Measurements from ENCODE around the gene USP33. TPM values are rescaled to one million over a fixed set of nuclear protein-coding genes. Genes with fewer than 3 reads are reported as not detected.

Gene USP33
- total RNA-seq, 1 experiment from 2014 or later, result 103 TPM

DNA sequence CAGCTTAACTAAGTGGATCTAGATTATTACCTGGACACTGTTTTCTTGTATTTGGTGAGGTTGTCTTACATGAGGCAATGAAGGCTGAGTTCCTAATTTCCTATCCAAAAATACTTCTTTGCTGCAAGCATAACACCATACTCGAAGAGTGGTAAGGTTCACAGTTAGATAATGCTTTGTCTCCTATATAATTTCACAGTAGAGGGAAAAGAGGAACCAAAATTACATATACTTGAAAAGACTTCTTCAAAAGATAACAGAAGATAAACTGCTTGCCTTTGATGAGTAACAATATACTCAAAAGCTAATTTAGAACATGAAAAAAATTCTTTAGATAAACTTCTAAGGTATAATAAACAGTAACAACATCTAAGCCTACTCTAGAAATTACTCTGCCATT is 20.4 kb downstream of the USP33 start:
- no peak for DNase-seq (ENCODE audit: low spot score)
- no TSS peak for BruUV-seq (replicated peaks)
- no peak overlapping the region for H3K4me3 ChIP-seq (ENCODE audit: low read depth, low read length, poor library complexity, severe bottlenecking)
- H3K27ac ChIP-seq (ENCODE audit: low read depth, low read length, poor library complexity, severe bottlenecking), result no peak overlapping the region
- TF ChIP-seq EZH2 (IDR thresholded peaks at IDR 0.05; ENCODE audit: borderline replicate concordance, low read depth, low read length, poor library complexity, severe bottlenecking) (no peak), CTCF (conservative IDR thresholded peaks at IDR 0.05; ENCODE audit: low read depth, low read length) (no peak)
- H3K36me3 ChIP-seq (ENCODE audit: insufficient read depth, low read length, poor library complexity, severe bottlenecking), result peaks cover 47% of the 10 kb centered on the region
- intact Hi-C loops (cut with micrococcal nuclease; ENCODE audit: unreplicated experiment), result no loop called here
- no peaks in the 10 kb centered on the region for H3K27me3 ChIP-seq (replicated peaks; ENCODE audit: insufficient read depth, low read depth, low read length, poor library complexity)
- no peaks in the 10 kb centered on the region for H3K9me3 ChIP-seq (ENCODE audit: low read depth, low read length, poor library complexity, severe bottlenecking)
- POLR2A ChIA-PET (ENCODE audit: low non-redundant PET), result no interaction called here
- peaks cover 11% of the 10 kb centered on the region for H3K4me1 ChIP-seq (ENCODE audit: insufficient read depth, low read length, poor library complexity, severe bottlenecking)
- CTCF ChIA-PET, result interaction anchor here (0.7 kb wide), 1 partner anchor 295 kb away, joined by 4 read pairs; no protein-coding TSS in a partner anchor

DNA sequence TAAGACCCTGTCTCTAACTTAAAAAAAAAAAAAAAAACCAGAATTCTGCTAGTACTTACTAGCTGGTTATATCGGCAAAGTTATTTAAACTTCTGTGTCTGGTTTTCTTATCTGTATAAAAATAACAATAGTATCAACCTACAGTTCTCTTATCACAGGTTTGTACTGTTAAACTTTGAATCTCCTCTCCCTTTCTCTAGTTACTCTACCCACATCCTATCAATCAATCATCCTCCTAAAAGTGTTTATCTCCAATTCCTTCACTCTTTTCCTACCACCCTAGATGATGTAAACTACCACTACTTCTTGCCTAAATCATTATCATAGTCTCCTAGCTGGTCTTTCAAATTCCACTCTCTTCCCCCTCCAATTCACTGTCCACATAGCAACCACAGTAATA is 27.6 kb downstream of the USP33 start:
- CTCF ChIA-PET, result no interaction called here
- no peak for DNase-seq (ENCODE audit: low spot score)
- Histone ChIP-seq H3K4me1 (ENCODE audit: insufficient read depth, low read length, poor library complexity, severe bottlenecking) (no peaks in the 10 kb centered on the region), H3K36me3 (ENCODE audit: insufficient read depth, low read length, poor library complexity, severe bottlenecking) (peaks cover 44% of the 10 kb centered on the region), H3K27ac (ENCODE audit: low read depth, low read length, poor library complexity, severe bottlenecking) (no peak overlapping the region), H3K9me3 (ENCODE audit: low read depth, low read length, poor library complexity, severe bottlenecking) (no peaks in the 10 kb centered on the region), H3K4me3 (ENCODE audit: low read depth, low read length, poor library complexity, severe bottlenecking) (no peak overlapping the region), H3K27me3 (replicated peaks; ENCODE audit: insufficient read depth, low read depth, low read length, poor library complexity) (no peaks in the 10 kb centered on the region)
- BruUV-seq (replicated peaks), result no TSS peak
- POLR2A ChIA-PET (ENCODE audit: low non-redundant PET), result no interaction called here
- TF ChIP-seq EZH2 (IDR thresholded peaks at IDR 0.05; ENCODE audit: borderline replicate concordance, low read depth, low read length, poor library complexity, severe bottlenecking) (no peak), CTCF (conservative IDR thresholded peaks at IDR 0.05; ENCODE audit: low read depth, low read length) (no peak)
- intact Hi-C loops (cut with micrococcal nuclease; ENCODE audit: unreplicated experiment), result no loop called here

GRCh38 chr1:77725706-77726105 is 33.9 kb downstream of the USP33 start:
- H3K9me3 ChIP-seq (ENCODE audit: low read depth, low read length, poor library complexity, severe bottlenecking), result no peaks in the 10 kb centered on the region
- H3K4me3 ChIP-seq (ENCODE audit: low read depth, low read length, poor library complexity, severe bottlenecking), result no peak overlapping the region
- BruUV-seq (replicated peaks), result no TSS peak
- H3K27me3 ChIP-seq (replicated peaks; ENCODE audit: insufficient read depth, low read depth, low read length, poor library complexity), result no peaks in the 10 kb centered on the region
- H3K27ac ChIP-seq (ENCODE audit: low read depth, low read length, poor library complexity, severe bottlenecking), result no peak overlapping the region
- CTCF ChIA-PET, result interaction anchor here (0.7 kb wide), 1 partner anchor 200 kb away, joined by 6 read pairs; no protein-coding TSS in a partner anchor
- DNase-seq (ENCODE audit: low spot score), result no peak
- POLR2A ChIA-PET (ENCODE audit: low non-redundant PET), result no interaction called here
- intact Hi-C loops (cut with micrococcal nuclease; ENCODE audit: unreplicated experiment), result loop anchor here (10.0 kb wide), 1 partner anchor 389 kb away; no protein-coding TSS in a partner anchor
- H3K36me3 ChIP-seq (ENCODE audit: insufficient read depth, low read length, poor library complexity, severe bottlenecking), result peaks cover 87% of the 10 kb centered on the region
- TF ChIP-seq CTCF (conservative IDR thresholded peaks at IDR 0.05; ENCODE audit: low read depth, low read length) (no peak), EZH2 (IDR thresholded peaks at IDR 0.05; ENCODE audit: borderline replicate concordance, low read depth, low read length, poor library complexity, severe bottlenecking) (no peak)
- H3K4me1 ChIP-seq (ENCODE audit: insufficient read depth, low read length, poor library complexity, severe bottlenecking), result no peaks in the 10 kb centered on the region

Measured in A673 (cell line).